H1 (cell line): ENCODE measurements around the gene FXYD3. TPM values are rescaled to one million over a fixed set of nuclear protein-coding genes. Genes with fewer than 3 reads are reported as not detected.

Experiments used
- CTCF ChIA-PET: fragments of 300-600 bp; sonication (Branson Sonifier 250); formaldehyde crosslinking; loops from one replicate; lab custom pipeline; 2021; ENCODE audit not compliant: partially characterized antibody; lab: Charles Lee
- POLR2A ChIA-PET: fragments of 300-600 bp; sonication (Branson Sonifier 250); formaldehyde crosslinking; loops from one replicate; lab custom pipeline; 2021; ENCODE audit warnings: inconsistent platforms; ENCODE audit not compliant: partially characterized antibody; lab: Charles Lee
- DNase-seq, 2 experiments: peaks; one replicate each; pipeline versions ENCODE4 v3.0.0 to v3.0.0-alpha.2; 2010 to 2022; ENCODE audit warnings: low spot score in 2 of 2, low read depth in 1 of 2, mixed read lengths in 1 of 2
- FAIRE-seq: peaks from 2 replicates; lab custom pipeline; 2011; peaks lifted over from hg19 to GRCh38; lab: Jason Lieb, UNC
- H2AFZ ChIP-seq: 2 replicates; pipeline ENCODE4 v1.8.1; 2012; ENCODE audit warnings: low read length, inconsistent platforms
- H2AK5ac ChIP-seq: 2 replicates; pipeline ENCODE4 v1.6.1; 2013; ENCODE audit warnings: low read depth, low read length
- H2BK120ac ChIP-seq: replicated peaks from 2 replicates; pipeline ENCODE3; 2013; ENCODE audit warnings: low read depth, low read length, inconsistent platforms
- H2BK12ac ChIP-seq: 2 replicates; pipeline ENCODE4 v1.6.1; 2013; ENCODE audit warnings: low read depth, low read length
- H2BK15ac ChIP-seq: 2 replicates; pipeline ENCODE4 v1.6.1; 2013; ENCODE audit warnings: low read length
- H2BK20ac ChIP-seq: 2 replicates; pipeline ENCODE4 v1.6.1; 2013; ENCODE audit warnings: low read length
- H2BK5ac ChIP-seq: 2 replicates; pipeline ENCODE4 v1.6.1; 2013; ENCODE audit warnings: low read depth, low read length
- H3K14ac ChIP-seq: 2 replicates; pipeline ENCODE4 v1.6.1; 2013; ENCODE audit warnings: inconsistent platforms; ENCODE audit not compliant: insufficient read length
- H3K18ac ChIP-seq: 2 replicates; pipeline ENCODE4 v1.6.1; 2013; ENCODE audit warnings: low read length; ENCODE audit errors: extremely low read depth
- H3K23ac ChIP-seq: 2 replicates; pipeline ENCODE4 v1.6.1; 2013; ENCODE audit warnings: inconsistent platforms; ENCODE audit not compliant: insufficient read length
- H3K23me2 ChIP-seq: 2 replicates; pipeline ENCODE4 v1.6.1; 2013; ENCODE audit warnings: low read depth, low read length
- H3K27ac ChIP-seq: 2 replicates; pipeline ENCODE4 v1.6.1; 2011; ENCODE audit warnings: low read depth, low read length, inconsistent platforms
- H3K27me3 ChIP-seq, 4 experiments: replicated peaks in 1 of 4; 1 replicate in 1 of 4; 2 replicates in 3 of 4; pipeline versions ENCODE4 v1.6.1 to v1.8.1; 2011 to 2013; ENCODE audit warnings: low read length in 3 of 4, mild to moderate bottlenecking in 3 of 4, inconsistent platforms in 2 of 4, mixed read lengths in 2 of 4, moderate library complexity in 1 of 4; ENCODE audit not compliant: control insufficient read depth in 3 of 4, insufficient read depth in 3 of 4; ENCODE audit errors: extremely low read depth in 1 of 4
- H3K36me3 ChIP-seq, 4 experiments: 2 replicates each; pipeline versions ENCODE4 v1.6.1 to v1.8.1; 2011 to 2013; ENCODE audit warnings: mild to moderate bottlenecking in 4 of 4, low read length in 3 of 4, moderate library complexity in 2 of 4, control low read depth in 1 of 4, inconsistent platforms in 1 of 4; ENCODE audit not compliant: insufficient read depth in 4 of 4, control insufficient read depth in 2 of 4
- H3K4ac ChIP-seq: replicated peaks from 2 replicates; pipeline ENCODE3; 2013; ENCODE audit warnings: low read length, low read depth, mixed read lengths, inconsistent platforms; ENCODE audit not compliant: insufficient read length
- H3K4me1 ChIP-seq, 4 experiments: replicated peaks in 1 of 4; 1 replicate in 1 of 4; 2 replicates in 3 of 4; pipeline versions ENCODE4 v1.6.1 to v1.8.1; 2011 to 2013; ENCODE audit warnings: low read length in 3 of 4, inconsistent platforms in 2 of 4, mixed read lengths in 1 of 4; ENCODE audit not compliant: insufficient read depth in 4 of 4, control insufficient read depth in 3 of 4
- H3K4me2 ChIP-seq, 2 experiments: 2 replicates each; pipeline versions ENCODE4 v1.6.1 to v1.8.1; 2011 to 2013; ENCODE audit warnings: low read depth in 2 of 2, low read length in 2 of 2, control low read depth in 1 of 2, inconsistent platforms in 1 of 2, mild to moderate bottlenecking in 1 of 2; ENCODE audit not compliant: insufficient read depth in 1 of 2
- H3K4me3 ChIP-seq, 4 experiments: fragments of 200-600, 300-600 bp in 1 of 4; sonication (generic), shearing (Covaris generic), sonication (Bioruptor Twin) in 1 of 4; 2 replicates each; pipeline versions ENCODE4 v1.5.1 to v1.8.1; 2011 to 2016; ENCODE audit warnings: low read length in 4 of 4, low read depth in 3 of 4, control low read depth in 2 of 4, inconsistent platforms in 2 of 4, mild to moderate bottlenecking in 2 of 4, mixed read lengths in 1 of 4, moderate library complexity in 1 of 4; ENCODE audit not compliant: insufficient read depth in 2 of 4; ENCODE audit errors: extremely low read depth in 1 of 4
- H3K56ac ChIP-seq: replicated peaks from 2 replicates; pipeline ENCODE3; 2013; ENCODE audit warnings: low read depth, mild to moderate bottlenecking, mixed read lengths, low read length, inconsistent platforms; ENCODE audit not compliant: insufficient read length
- H3K79me1 ChIP-seq: 2 replicates; pipeline ENCODE4 v1.6.1; 2013; ENCODE audit warnings: low read depth, low read length, control low read depth
- H3K79me2 ChIP-seq, 2 experiments: 2 replicates each; pipeline versions ENCODE4 v1.6.1 to v1.8.1; 2012 to 2013; ENCODE audit warnings: low read length in 2 of 2, mild to moderate bottlenecking in 2 of 2, inconsistent platforms in 1 of 2; ENCODE audit not compliant: insufficient read depth in 2 of 2, control insufficient read depth in 1 of 2
- H3K9ac ChIP-seq, 4 experiments: replicated peaks in 1 of 4; 1 replicate in 1 of 4; 2 replicates in 3 of 4; pipeline versions ENCODE4 v1.6.1 to v1.8.1; 2011 to 2013; ENCODE audit warnings: low read depth in 3 of 4, low read length in 3 of 4, control low read depth in 2 of 4, mild to moderate bottlenecking in 2 of 4, moderate library complexity in 2 of 4, inconsistent platforms in 1 of 4; ENCODE audit errors: extremely low read depth in 1 of 4
- H3K9me3 ChIP-seq, 2 experiments: 2 replicates each; pipeline versions ENCODE4 v1.6.1 to v1.8.1; 2012 to 2013; ENCODE audit warnings: mild to moderate bottlenecking in 2 of 2, moderate library complexity in 2 of 2, control low read depth in 1 of 2, inconsistent platforms in 1 of 2, low read depth in 1 of 2, low read length in 1 of 2, mixed read lengths in 1 of 2; ENCODE audit not compliant: insufficient read depth in 2 of 2
- H4K20me1 ChIP-seq, 2 experiments: replicated peaks in 1 of 2; 2 replicates each; pipeline versions ENCODE3 to v1.8.1; 2011 to 2013; ENCODE audit warnings: inconsistent platforms in 2 of 2, low read length in 2 of 2, mild to moderate bottlenecking in 1 of 2; ENCODE audit not compliant: insufficient read depth in 2 of 2, control insufficient read depth in 1 of 2
- H4K5ac ChIP-seq: 2 replicates; pipeline ENCODE4 v1.6.1; 2013; ENCODE audit warnings: low read length, low read depth, mixed read lengths, inconsistent platforms; ENCODE audit not compliant: insufficient read length
- H4K8ac ChIP-seq: 2 replicates; pipeline ENCODE4 v1.8.0; 2013; ENCODE audit warnings: mild to moderate bottlenecking, moderate library complexity, low read length, inconsistent platforms; ENCODE audit not compliant: insufficient read depth; ENCODE audit errors: extremely low read depth
- H4K91ac ChIP-seq: replicated peaks from 2 replicates; pipeline ENCODE3; 2013; ENCODE audit warnings: low read length, mixed read lengths, inconsistent platforms; ENCODE audit not compliant: insufficient read length
- ATF3 ChIP-seq: IDR thresholded peaks from 2 replicates; pipeline ENCODE4 v1.6.1; 2011; ENCODE audit warnings: low read depth, mild to moderate bottlenecking, low read length; ENCODE audit not compliant: insufficient read depth
- BACH1 ChIP-seq: IDR thresholded peaks from 2 replicates; pipeline ENCODE4 v1.6.1; 2012; ENCODE audit warnings: low read length, improper control_type of control experiment
- BCL11A ChIP-seq, 2 experiments: IDR thresholded peaks; one replicate each; pipeline ENCODE4 v1.6.1; 2011; ENCODE audit warnings: low read depth in 2 of 2, low read length in 2 of 2, mild to moderate bottlenecking in 2 of 2
- BRCA1 ChIP-seq: IDR thresholded peaks from 2 replicates; pipeline ENCODE4 v1.6.1; 2012; ENCODE audit warnings: low read depth, low read length, improper control_type of control experiment
- CBX8 ChIP-seq: fragments of 300-800, 300-1000 bp; sonication (generic); IDR thresholded peaks from 2 replicates; pipeline ENCODE4 v1.7.1; 2016; ENCODE audit warnings: low read depth, low read length, borderline replicate concordance
- JUN ChIP-seq: IDR thresholded peaks from 2 replicates; pipeline ENCODE4 v1.6.1; 2011; ENCODE audit warnings: low read depth, mild to moderate bottlenecking, improper control_type of control experiment, low read length
- KDM1A ChIP-seq: fragments of 200-600, 300-600 bp; sonication (generic); IDR thresholded peaks from 2 replicates; pipeline ENCODE4 v1.7.1; 2016; ENCODE audit warnings: mild to moderate bottlenecking, low read length, borderline replicate concordance
- NRF1 ChIP-seq: IDR thresholded peaks from 2 replicates; pipeline ENCODE4 v1.6.1; 2011; ENCODE audit warnings: mild to moderate bottlenecking, low read depth, low read length, improper control_type of control experiment
- PHF8 ChIP-seq: fragments of 200-600 bp; sonication (generic); conservative IDR thresholded peaks from 2 replicates; pipeline ENCODE4 v1.7.1; 2012; ENCODE audit warnings: low read depth, mild to moderate bottlenecking, inconsistent platforms, low read length, moderate library complexity
- RNF2 ChIP-seq: fragments of 200-900, 300-1000 bp; sonication (generic); IDR thresholded peaks from 2 replicates; pipeline ENCODE4 v1.7.1; 2016; ENCODE audit warnings: borderline replicate concordance, low read depth, mild to moderate bottlenecking, antibody characterized with exemption, low read length; ENCODE audit not compliant: poor library complexity, severe bottlenecking; ENCODE audit errors: missing control alignments
- SP4 ChIP-seq: IDR thresholded peaks from 2 replicates; pipeline ENCODE4 v1.6.1; 2012; ENCODE audit warnings: low read length, inconsistent platforms
- SRF ChIP-seq: IDR thresholded peaks from 2 replicates; pipeline ENCODE4 v1.6.1; 2011; ENCODE audit warnings: mild to moderate bottlenecking, low read depth, low read length, moderate library complexity
- TAF1 ChIP-seq: IDR thresholded peaks from 2 replicates; pipeline ENCODE4 v1.6.1; 2011; ENCODE audit warnings: mild to moderate bottlenecking, low read depth, low read length
- WGBS, 2 experiments: shearing (Covaris generic) in 1 of 2; methylation state at CpG; one replicate each; pipeline versions ENCODE4 v1.1.6 to v1.1.7; 2013 to 2015; ENCODE audit warnings: low lambda C conversion rate in 2 of 2, mixed read lengths in 2 of 2, inconsistent platforms in 1 of 2, low coverage in 1 of 2, missing lambda C conversion rate in 1 of 2; ENCODE audit not compliant: insufficient replicate concordance in 2 of 2, insufficient coverage in 1 of 2, insufficient read length in 1 of 2; ENCODE audit errors: extremely low coverage in 1 of 2, missing lambda C conversion rate in 1 of 2; 5-methylcytosine and 5-hydroxymethylcytosine counted together
- polyA plus RNA-seq, 7 experiments: library from polyadenylated mRNA; depleted of rRNA in 3 of 7; stranded (reverse) in 5 of 7; unstranded in 2 of 7; fragments of >200 nt in 5 of 7; fragments of 200-250 nt in 2 of 7; gene quantifications; 1 replicate in 5 of 7; 2 replicates in 1 of 7; 4 replicates in 1 of 7; pipeline versions ENCODE4 v1.2.1 to v1.2.3, GENCODE V29; 2011 to 2013; ENCODE audit warnings: missing spikeins in 2 of 7, mixed read lengths in 2 of 7
- total RNA-seq: library from RNA; stranded (reverse); fragmentation: NEBNext Ultra II Directional; extraction: Animal tissue kit (Norgen Biotek cat#: 25700); gene quantifications from 2 replicates; pipeline ENCODE4 v1.2.1, GENCODE V29; 2021

Gene FXYD3
- total and polyA plus RNA-seq, 2 of the 8 experiments (the other 6 are each of a cell fraction or from before 2014, with no cell fraction given) = 0.33 TPM; not detected in 1

- H2BK120ac ChIP-seq = no peak overlapping the region
- no peak overlapping the region for H3K14ac ChIP-seq
- H3K9ac ChIP-seq = no peak overlapping the region
- H3K9me3 ChIP-seq = peaks cover 3 to 4% of the 10 kb centered on the region in 2 experiments; a peak in 3 of 4 replicates
- H4K91ac ChIP-seq = no peak overlapping the region
- no peak overlapping the region for H3K4ac ChIP-seq
- no peaks in the 10 kb centered on the region; a peak in 2 of 7 replicates for H3K27me3 ChIP-seq
- H4K5ac ChIP-seq = no peak overlapping the region
- H3K23ac ChIP-seq = no peak overlapping the region
- no peak overlapping the region for H3K4me3 ChIP-seq
- H3K4me1 ChIP-seq = peaks cover 0 to 7% (median 7%) of the 10 kb centered on the region in 4 experiments; a peak in 4 of 7 replicates
- no peak overlapping the region for H3K18ac ChIP-seq
- no peaks in the 10 kb centered on the region for H3K79me2 ChIP-seq
- no peaks in the 10 kb centered on the region for H3K79me1 ChIP-seq
- 95% methylated on average over 6 of the region's 8 CpGs; no CpG with 5 or more reads in 1 of the 2 experiments for WGBS, 2 experiments
- 0 out of 2 replicates have a peak overlapping the region, but pooled peaks have one; percentile 14 for H4K8ac ChIP-seq
- H3K36me3 ChIP-seq = no peaks in the 10 kb centered on the region
- ChIA-PET POLR2A (interaction anchor here (0.9 kb wide), 2 partner anchors 12 to 190 kb away, joined by 3 read pairs; no protein-coding TSS in a partner anchor), CTCF (interaction anchor here (0.6 to 1.9 kb wide), 5 partner anchors 9 to 170 kb away, joined by 3 to 7 read pairs (median 6); partner anchors contain the start of gene LGI4)
- 0 out of 2 replicates have a peak overlapping the region, but pooled peaks have one; percentile 72 for H2BK20ac ChIP-seq
- no peak overlapping the region for H3K27ac ChIP-seq
- no peak overlapping the region for H3K4me2 ChIP-seq
- H4K20me1 ChIP-seq = no peaks in the 10 kb centered on the region
- no peak overlapping the region for H2BK15ac ChIP-seq
- no peak overlapping the region for H2AK5ac ChIP-seq
- FAIRE-seq (no peak), DNase-seq (no peak)
- no peaks in the 10 kb centered on the region; the same call in 1 of the 2 replicates for H3K23me2 ChIP-seq
- H2BK12ac ChIP-seq = peak overlapping the region; percentile 68; the same call in 1 of the 2 replicates
- no peak overlapping the region for H3K56ac ChIP-seq
- no peak overlapping the region for H2AFZ ChIP-seq
- H2BK5ac ChIP-seq = no peak overlapping the region; the same call in 1 of the 2 replicates
- TF ChIP-seq PHF8 (no peak), BRCA1 (no peak), SP4 (no peak), NRF1 (no peak), JUN (no peak), TAF1 (no peak), SRF (no peak), RNF2 (no peak), BACH1 (no peak), BCL11A (IDR thresholded peaks at IDR 0.05; ENCODE audit: low read depth in 2 of 2, low read length in 2 of 2) (no peak), CBX8 (no peak), KDM1A (no peak), ATF3 (no peak)
Observed at GRCh38 chr19:35073941-35074340, 41.7 kb upstream of the FXYD3 start.
